ENCODE results near the gene ATP2C1.
"Not testable (repeated sequence)": the region's sequence is repeated elsewhere in the genome, so short reads cannot be mapped to it uniquely, and the experiment has no call there.

ATP2C1 gene

DNA sequence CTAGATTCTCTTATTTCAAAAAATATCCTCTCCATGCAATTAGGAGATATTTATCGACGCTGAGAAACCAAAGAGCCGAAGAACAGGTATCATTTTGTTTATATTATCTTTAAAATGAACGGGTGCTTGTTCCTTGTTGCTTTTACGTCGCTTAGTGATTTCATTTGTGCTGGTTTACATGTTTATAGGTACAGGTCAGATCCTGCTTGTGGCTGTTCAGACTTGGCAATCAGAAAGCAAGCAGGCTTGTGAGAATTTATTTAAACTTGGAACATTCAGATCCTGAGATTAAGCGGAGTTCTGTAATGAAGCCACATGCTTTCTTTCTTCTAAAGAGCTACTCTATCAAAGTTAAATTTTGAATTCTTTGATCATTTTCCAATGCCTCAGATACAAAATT, 43.0 kb upstream of the ATP2C1 start:
- in situ Hi-C loops (cut with HindIII; ENCODE audit: low pct_ligation_motif_present, low sequenced_read_pairs) = no loop called here
- Histone ChIP-seq H3K36me3 (replicated peaks) (no peaks in the 10 kb centered on the region), H3K4me3 (ENCODE audit: low read depth, low read length) (no peak overlapping the region), H3K27me3 (replicated peaks) (no peaks in the 10 kb centered on the region), H3K27ac (no peak overlapping the region)
- DNase-seq = no peak
- TF ChIP-seq, protein P1, sequence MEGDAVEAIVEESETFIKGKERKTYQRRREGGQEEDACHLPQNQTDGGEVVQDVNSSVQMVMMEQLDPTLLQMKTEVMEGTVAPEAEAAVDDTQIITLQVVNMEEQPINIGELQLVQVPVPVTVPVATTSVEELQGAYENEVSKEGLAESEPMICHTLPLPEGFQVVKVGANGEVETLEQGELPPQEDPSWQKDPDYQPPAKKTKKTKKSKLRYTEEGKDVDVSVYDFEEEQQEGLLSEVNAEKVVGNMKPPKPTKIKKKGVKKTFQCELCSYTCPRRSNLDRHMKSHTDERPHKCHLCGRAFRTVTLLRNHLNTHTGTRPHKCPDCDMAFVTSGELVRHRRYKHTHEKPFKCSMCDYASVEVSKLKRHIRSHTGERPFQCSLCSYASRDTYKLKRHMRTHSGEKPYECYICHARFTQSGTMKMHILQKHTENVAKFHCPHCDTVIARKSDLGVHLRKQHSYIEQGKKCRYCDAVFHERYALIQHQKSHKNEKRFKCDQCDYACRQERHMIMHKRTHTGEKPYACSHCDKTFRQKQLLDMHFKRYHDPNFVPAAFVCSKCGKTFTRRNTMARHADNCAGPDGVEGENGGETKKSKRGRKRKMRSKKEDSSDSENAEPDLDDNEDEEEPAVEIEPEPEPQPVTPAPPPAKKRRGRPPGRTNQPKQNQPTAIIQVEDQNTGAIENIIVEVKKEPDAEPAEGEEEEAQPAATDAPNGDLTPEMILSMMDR (IDR thresholded peaks at IDR 0.05; ENCODE audit: low read depth, low read length, missing control alignments) = no peak

DNA sequence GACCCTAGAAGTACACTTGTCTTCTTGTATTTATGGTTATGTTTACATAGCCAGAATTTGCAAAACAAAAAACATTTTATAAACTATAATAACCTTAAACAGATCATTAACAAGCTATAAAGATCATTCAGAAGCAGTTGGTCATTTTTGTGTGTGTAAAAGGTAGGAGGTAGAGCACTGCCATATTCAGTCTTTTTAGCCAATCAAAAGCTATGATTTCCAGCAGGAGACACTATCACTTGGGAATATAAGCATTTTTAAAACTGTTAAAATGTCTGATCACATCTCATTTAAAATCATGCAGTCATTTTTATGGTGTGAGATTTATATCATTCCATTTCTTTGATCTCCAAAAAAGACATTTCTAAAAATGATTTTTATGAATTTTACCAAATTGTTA, 42.6 kb upstream of the ATP2C1 start:
- DNase-seq = no peak
- TF ChIP-seq, protein P1 (IDR thresholded peaks at IDR 0.05; ENCODE audit: low read depth, low read length, missing control alignments) = no peak
- Histone ChIP-seq H3K27ac (no peak overlapping the region), H3K36me3 (replicated peaks) (no peaks in the 10 kb centered on the region), H3K4me3 (ENCODE audit: low read depth, low read length) (no peak overlapping the region), H3K27me3 (replicated peaks) (no peaks in the 10 kb centered on the region)
- in situ Hi-C loops (cut with HindIII; ENCODE audit: low pct_ligation_motif_present, low sequenced_read_pairs) = no loop called here

DNA sequence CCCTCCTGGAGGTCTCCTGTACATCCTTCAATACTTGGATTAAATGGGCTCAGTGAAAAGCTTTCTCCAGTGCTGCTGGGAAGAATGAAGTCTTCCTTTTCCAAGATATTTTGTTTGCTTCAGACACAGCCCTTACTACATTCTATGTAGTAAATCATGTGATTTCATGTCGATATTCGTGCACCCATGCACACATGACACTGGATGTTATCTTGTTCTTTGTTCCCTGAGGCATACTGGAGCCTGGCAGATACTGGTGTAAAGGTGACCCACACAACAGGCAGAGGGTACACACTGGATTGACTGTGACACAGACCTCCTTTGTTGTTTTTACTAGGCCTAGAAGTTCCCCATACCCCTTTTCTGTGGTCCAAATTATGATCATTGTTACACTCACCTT, 40.3 kb upstream of the ATP2C1 start:
- no peak for DNase-seq
- TF ChIP-seq, protein P1 (IDR thresholded peaks at IDR 0.05; ENCODE audit: low read depth, low read length, missing control alignments) = no peak
- no peaks in the 10 kb centered on the region for H3K27me3 ChIP-seq (replicated peaks)
- no peak overlapping the region for H3K4me3 ChIP-seq (ENCODE audit: low read depth, low read length)
- H3K27ac ChIP-seq = no peak overlapping the region
- in situ Hi-C loops (cut with HindIII; ENCODE audit: low pct_ligation_motif_present, low sequenced_read_pairs) = no loop called here
- no peaks in the 10 kb centered on the region for H3K36me3 ChIP-seq (replicated peaks)

DNA sequence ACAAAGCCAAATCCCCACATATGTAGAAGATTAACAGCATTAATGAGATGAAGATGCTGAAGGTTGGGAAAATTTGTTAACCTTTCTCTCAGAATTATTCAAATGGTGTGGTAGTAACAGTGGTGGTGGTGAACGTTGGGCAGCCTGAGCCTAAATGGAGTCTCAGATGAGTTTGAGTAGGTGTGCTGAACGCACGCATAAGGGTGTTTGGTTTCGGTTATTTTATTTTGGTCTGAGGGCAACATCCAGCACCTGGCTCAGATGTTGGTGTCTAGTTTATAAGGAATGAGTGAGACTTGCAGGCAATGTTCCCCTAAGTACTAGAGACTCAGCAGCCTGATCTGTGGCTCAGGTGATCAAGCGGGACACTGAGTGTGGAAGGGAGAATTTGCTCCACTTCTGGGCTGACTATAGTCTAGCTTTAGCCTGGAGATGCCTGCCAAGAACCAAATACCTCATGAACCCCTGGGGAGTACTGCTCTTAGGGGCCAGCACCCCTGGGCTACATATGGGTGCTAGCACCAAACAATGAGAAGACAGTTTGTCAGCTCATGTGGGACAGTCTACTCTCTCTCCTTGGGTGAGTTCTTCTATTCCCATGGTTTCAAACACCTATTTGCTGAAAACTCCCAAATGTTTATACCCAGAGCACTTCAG, 39.5 kb upstream of the ATP2C1 start:
- TF ChIP-seq, protein P1 (IDR thresholded peaks at IDR 0.05; ENCODE audit: low read depth, low read length, missing control alignments) = no peak
- Histone ChIP-seq H3K27me3 (replicated peaks) (no peaks in the 10 kb centered on the region), H3K36me3 (replicated peaks) (no peaks in the 10 kb centered on the region), H3K4me3 (ENCODE audit: low read depth, low read length) (no peak overlapping the region), H3K27ac (no peak overlapping the region)
- no peak for DNase-seq
- in situ Hi-C loops (cut with HindIII; ENCODE audit: low pct_ligation_motif_present, low sequenced_read_pairs) = no loop called here

DNA sequence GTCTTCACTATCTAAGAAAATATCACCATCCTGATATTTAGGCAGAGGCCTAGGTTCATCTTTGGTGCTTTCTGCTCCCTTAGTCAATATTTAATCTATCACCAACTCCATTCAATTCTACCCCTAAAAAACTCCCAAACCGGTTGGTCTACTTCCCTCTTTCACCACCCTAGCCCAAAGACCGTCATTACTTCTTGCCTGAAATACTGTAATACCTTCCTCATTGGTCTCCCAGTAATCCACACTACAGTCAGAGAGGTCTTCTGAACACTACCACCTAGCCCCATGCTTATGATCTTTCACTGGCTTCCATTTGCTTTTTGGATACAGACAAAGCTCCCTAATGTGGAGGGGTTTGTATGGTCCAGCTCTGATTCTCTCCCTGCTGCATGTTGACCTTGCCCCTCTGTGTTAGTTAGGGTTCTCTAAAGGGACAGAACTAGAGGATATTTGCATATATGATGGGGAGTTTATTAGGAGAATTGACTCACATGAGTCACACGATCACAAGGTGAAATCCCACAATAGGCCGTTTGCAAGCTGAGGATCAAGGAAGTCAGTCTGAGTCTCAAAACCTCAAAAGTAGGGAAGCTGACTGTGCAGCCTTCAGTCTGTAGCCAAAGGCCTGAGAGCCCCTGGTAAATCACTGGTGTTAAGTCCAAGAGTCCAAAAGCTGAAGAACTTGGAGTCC, 36.4 kb upstream of the ATP2C1 start:
- Histone ChIP-seq H3K27ac (no peak overlapping the region), H3K36me3 (replicated peaks) (no peaks in the 10 kb centered on the region), H3K4me3 (ENCODE audit: low read depth, low read length) (no peak overlapping the region), H3K27me3 (replicated peaks) (no peaks in the 10 kb centered on the region)
- no peak for DNase-seq
- in situ Hi-C loops (cut with HindIII; ENCODE audit: low pct_ligation_motif_present, low sequenced_read_pairs) = no loop called here
- TF ChIP-seq, protein P1 (IDR thresholded peaks at IDR 0.05; ENCODE audit: low read depth, low read length, missing control alignments) = no peak

DNA sequence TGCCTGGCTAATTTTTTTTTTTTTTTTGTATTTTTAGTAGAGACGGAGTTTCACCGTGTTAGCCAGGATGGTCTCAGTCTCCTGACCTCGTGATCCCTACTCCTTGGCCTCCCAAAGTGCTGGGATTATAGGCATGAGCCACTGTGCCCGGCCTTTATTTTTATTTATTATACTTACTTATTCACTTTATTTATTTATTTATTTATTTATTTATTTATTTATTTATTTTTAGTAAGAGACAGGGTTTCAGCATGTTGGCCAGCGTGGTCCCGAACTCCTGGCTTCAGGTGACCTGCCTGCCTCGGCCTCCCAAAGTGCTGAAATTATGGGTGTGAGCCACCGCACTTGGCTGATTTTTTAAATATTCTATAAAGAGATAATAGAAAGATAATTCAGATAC, 31.8 kb upstream of the ATP2C1 start:
- DNase-seq; H3K36me3 ChIP-seq (replicated peaks); H3K27me3 ChIP-seq (replicated peaks); in situ Hi-C loops (cut with HindIII; ENCODE audit: low pct_ligation_motif_present, low sequenced_read_pairs); H3K4me3 ChIP-seq (ENCODE audit: low read depth, low read length); H3K27ac ChIP-seq: not testable (repeated sequence)
